HEK293 (cell line): ENCODE measurements around the gene CACNA2D1.

Experiments
- CTCF ChIP-seq: fragments of 450-650 bp; formaldehyde crosslinking; IDR thresholded peaks from 2 replicates; pipeline ENCODE4 v1.5.1; 2016; ENCODE audit warnings: missing biosample characterization, missing genetic modification characterization
- INSM2 ChIP-seq: fragments of 450-650 bp; formaldehyde crosslinking; IDR thresholded peaks from 2 replicates; pipeline ENCODE4 v1.5.1; 2016; ENCODE audit warnings: missing biosample characterization, missing genetic modification characterization
- OVOL3 ChIP-seq: fragments of 450-650 bp; formaldehyde crosslinking; IDR thresholded peaks from 2 replicates; pipeline ENCODE4 v1.5.1; 2016; ENCODE audit warnings: missing biosample characterization, missing genetic modification characterization
- REST ChIP-seq: fragments of 450-650 bp; formaldehyde crosslinking; IDR thresholded peaks from 2 replicates; pipeline ENCODE4 v1.5.1; 2016; ENCODE audit warnings: missing biosample characterization, missing genetic modification characterization
- SCRT2 ChIP-seq: fragments of 450-650 bp; formaldehyde crosslinking; IDR thresholded peaks from 2 replicates; pipeline ENCODE4 v1.5.1; 2016; ENCODE audit warnings: missing biosample characterization, missing genetic modification characterization
- YY1 ChIP-seq: fragments of 450-650 bp; formaldehyde crosslinking; IDR thresholded peaks from 2 replicates; pipeline ENCODE4 v1.5.1; 2018; ENCODE audit warnings: missing biosample characterization, missing genetic modification characterization
- ZFP3 ChIP-seq: fragments of 450-650 bp; formaldehyde crosslinking; IDR thresholded peaks from 2 replicates; pipeline ENCODE4 v1.5.1; 2016; ENCODE audit warnings: low read depth, missing biosample characterization, missing genetic modification characterization
- ZNF239 ChIP-seq: fragments of 450-650 bp; formaldehyde crosslinking; IDR thresholded peaks from 2 replicates; pipeline ENCODE4 v1.5.1; 2016; ENCODE audit warnings: missing biosample characterization, missing genetic modification characterization
- ZNF24 ChIP-seq: fragments of 450-650 bp; formaldehyde crosslinking; IDR thresholded peaks from 2 replicates; pipeline ENCODE4 v1.5.1; 2016; ENCODE audit warnings: missing biosample characterization, missing genetic modification characterization
- ZNF624 ChIP-seq: fragments of 450-650 bp; formaldehyde crosslinking; IDR thresholded peaks from 2 replicates; pipeline ENCODE4 v1.5.1; 2017; ENCODE audit warnings: missing biosample characterization, missing genetic modification characterization
- ZNF701 ChIP-seq: fragments of 450-650 bp; formaldehyde crosslinking; IDR thresholded peaks from 2 replicates; pipeline ENCODE4 v1.5.1; 2016; ENCODE audit warnings: missing biosample characterization, missing genetic modification characterization
- TF ChIP-seq, protein P1 (sequence below): fragments of 450-650 bp; formaldehyde crosslinking; IDR thresholded peaks from 2 replicates; pipeline ENCODE4 v1.5.1; 2016; ENCODE audit warnings: missing biosample characterization, missing genetic modification characterization

DNA sequence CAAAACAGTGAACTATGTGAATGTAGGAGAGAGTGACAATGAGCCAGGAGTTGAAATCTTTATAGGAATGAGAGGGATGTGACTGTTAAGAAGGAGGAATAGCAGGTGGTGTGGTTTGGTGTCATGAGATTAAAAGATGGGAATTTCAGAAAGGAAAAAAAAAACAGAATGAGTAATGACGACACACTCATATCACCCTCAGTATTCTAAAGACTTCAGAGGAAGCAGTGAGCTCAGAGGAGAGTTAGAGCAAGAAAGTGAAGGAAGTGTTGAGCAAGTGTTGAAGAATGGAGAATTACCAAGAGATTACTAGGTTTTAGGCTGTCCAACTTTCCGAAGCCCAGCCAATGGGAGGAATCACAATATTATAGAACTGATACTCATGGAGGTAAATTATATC, 453.2 kb downstream of the CACNA2D1 start:
- TF ChIP-seq SCRT2 (tag by site-specific recombination) = no peak
- TF ChIP-seq CTCF (tag by site-specific recombination) = no peak
- TF ChIP-seq, protein P1, sequence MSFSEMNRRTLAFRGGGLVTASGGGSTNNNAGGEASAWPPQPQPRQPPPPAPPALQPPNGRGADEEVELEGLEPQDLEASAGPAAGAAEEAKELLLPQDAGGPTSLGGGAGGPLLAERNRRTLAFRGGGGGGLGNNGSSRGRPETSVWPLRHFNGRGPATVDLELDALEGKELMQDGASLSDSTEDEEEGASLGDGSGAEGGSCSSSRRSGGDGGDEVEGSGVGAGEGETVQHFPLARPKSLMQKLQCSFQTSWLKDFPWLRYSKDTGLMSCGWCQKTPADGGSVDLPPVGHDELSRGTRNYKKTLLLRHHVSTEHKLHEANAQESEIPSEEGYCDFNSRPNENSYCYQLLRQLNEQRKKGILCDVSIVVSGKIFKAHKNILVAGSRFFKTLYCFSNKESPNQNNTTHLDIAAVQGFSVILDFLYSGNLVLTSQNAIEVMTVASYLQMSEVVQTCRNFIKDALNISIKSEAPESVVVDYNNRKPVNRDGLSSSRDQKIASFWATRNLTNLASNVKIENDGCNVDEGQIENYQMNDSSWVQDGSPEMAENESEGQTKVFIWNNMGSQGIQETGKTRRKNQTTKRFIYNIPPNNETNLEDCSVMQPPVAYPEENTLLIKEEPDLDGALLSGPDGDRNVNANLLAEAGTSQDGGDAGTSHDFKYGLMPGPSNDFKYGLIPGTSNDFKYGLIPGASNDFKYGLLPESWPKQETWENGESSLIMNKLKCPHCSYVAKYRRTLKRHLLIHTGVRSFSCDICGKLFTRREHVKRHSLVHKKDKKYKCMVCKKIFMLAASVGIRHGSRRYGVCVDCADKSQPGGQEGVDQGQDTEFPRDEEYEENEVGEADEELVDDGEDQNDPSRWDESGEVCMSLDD (tag by site-specific recombination) = no peak
- TF ChIP-seq ZNF239 = no peak
- no peak for TF ChIP-seq REST
- TF ChIP-seq ZNF24 (tag by site-specific recombination) = no peak
- TF ChIP-seq INSM2 (tag by site-specific recombination) = no peak
- no peak for TF ChIP-seq ZFP3
- TF ChIP-seq ZNF624 (tag by site-specific recombination) = no peak
- TF ChIP-seq ZNF701 = no peak
- no peak for TF ChIP-seq OVOL3 (tag by site-specific recombination)
- no peak for TF ChIP-seq YY1
